H1 (cell line): ENCODE measurements around the gene MLPH. TPM values are rescaled to one million over a fixed set of nuclear protein-coding genes. Genes with fewer than 3 reads are reported as not detected.

ENCODE experiments used
- CTCF ChIA-PET: fragments of 300-600 bp; sonication (Branson Sonifier 250); formaldehyde crosslinking; loops from one replicate; lab custom pipeline; 2021; ENCODE audit not compliant: partially characterized antibody; lab: Charles Lee
- POLR2A ChIA-PET: fragments of 300-600 bp; sonication (Branson Sonifier 250); formaldehyde crosslinking; loops from one replicate; lab custom pipeline; 2021; ENCODE audit warnings: inconsistent platforms; ENCODE audit not compliant: partially characterized antibody; lab: Charles Lee
- DNase-seq, 2 experiments: peaks; one replicate each; pipeline versions ENCODE4 v3.0.0 to v3.0.0-alpha.2; 2010 to 2022; ENCODE audit warnings: low spot score in 2 of 2, low read depth in 1 of 2, mixed read lengths in 1 of 2
- FAIRE-seq: peaks from 2 replicates; lab custom pipeline; 2011; peaks lifted over from hg19 to GRCh38; lab: Jason Lieb, UNC
- H2AFZ ChIP-seq: 2 replicates; pipeline ENCODE4 v1.8.1; 2012; ENCODE audit warnings: low read length, inconsistent platforms
- H2AK5ac ChIP-seq: 2 replicates; pipeline ENCODE4 v1.6.1; 2013; ENCODE audit warnings: low read depth, low read length
- H2BK120ac ChIP-seq: replicated peaks from 2 replicates; pipeline ENCODE3; 2013; ENCODE audit warnings: low read depth, low read length, inconsistent platforms
- H2BK12ac ChIP-seq: 2 replicates; pipeline ENCODE4 v1.6.1; 2013; ENCODE audit warnings: low read depth, low read length
- H2BK15ac ChIP-seq: 2 replicates; pipeline ENCODE4 v1.6.1; 2013; ENCODE audit warnings: low read length
- H2BK20ac ChIP-seq: 2 replicates; pipeline ENCODE4 v1.6.1; 2013; ENCODE audit warnings: low read length
- H2BK5ac ChIP-seq: 2 replicates; pipeline ENCODE4 v1.6.1; 2013; ENCODE audit warnings: low read depth, low read length
- H3K14ac ChIP-seq: 2 replicates; pipeline ENCODE4 v1.6.1; 2013; ENCODE audit warnings: inconsistent platforms; ENCODE audit not compliant: insufficient read length
- H3K18ac ChIP-seq: 2 replicates; pipeline ENCODE4 v1.6.1; 2013; ENCODE audit warnings: low read length; ENCODE audit errors: extremely low read depth
- H3K23ac ChIP-seq: 2 replicates; pipeline ENCODE4 v1.6.1; 2013; ENCODE audit warnings: inconsistent platforms; ENCODE audit not compliant: insufficient read length
- H3K23me2 ChIP-seq: 2 replicates; pipeline ENCODE4 v1.6.1; 2013; ENCODE audit warnings: low read depth, low read length
- H3K27ac ChIP-seq: 2 replicates; pipeline ENCODE4 v1.6.1; 2011; ENCODE audit warnings: low read depth, low read length, inconsistent platforms
- H3K27me3 ChIP-seq, 4 experiments: replicated peaks in 1 of 4; 1 replicate in 1 of 4; 2 replicates in 3 of 4; pipeline versions ENCODE4 v1.6.1 to v1.8.1; 2011 to 2013; ENCODE audit warnings: low read length in 3 of 4, mild to moderate bottlenecking in 3 of 4, inconsistent platforms in 2 of 4, mixed read lengths in 2 of 4, moderate library complexity in 1 of 4; ENCODE audit not compliant: control insufficient read depth in 3 of 4, insufficient read depth in 3 of 4; ENCODE audit errors: extremely low read depth in 1 of 4
- H3K36me3 ChIP-seq, 4 experiments: 2 replicates each; pipeline versions ENCODE4 v1.6.1 to v1.8.1; 2011 to 2013; ENCODE audit warnings: mild to moderate bottlenecking in 4 of 4, low read length in 3 of 4, moderate library complexity in 2 of 4, control low read depth in 1 of 4, inconsistent platforms in 1 of 4; ENCODE audit not compliant: insufficient read depth in 4 of 4, control insufficient read depth in 2 of 4
- H3K4ac ChIP-seq: replicated peaks from 2 replicates; pipeline ENCODE3; 2013; ENCODE audit warnings: low read length, low read depth, mixed read lengths, inconsistent platforms; ENCODE audit not compliant: insufficient read length
- H3K4me1 ChIP-seq, 4 experiments: replicated peaks in 1 of 4; 1 replicate in 1 of 4; 2 replicates in 3 of 4; pipeline versions ENCODE4 v1.6.1 to v1.8.1; 2011 to 2013; ENCODE audit warnings: low read length in 3 of 4, inconsistent platforms in 2 of 4, mixed read lengths in 1 of 4; ENCODE audit not compliant: insufficient read depth in 4 of 4, control insufficient read depth in 3 of 4
- H3K4me2 ChIP-seq, 2 experiments: 2 replicates each; pipeline versions ENCODE4 v1.6.1 to v1.8.1; 2011 to 2013; ENCODE audit warnings: low read depth in 2 of 2, low read length in 2 of 2, control low read depth in 1 of 2, inconsistent platforms in 1 of 2, mild to moderate bottlenecking in 1 of 2; ENCODE audit not compliant: insufficient read depth in 1 of 2
- H3K4me3 ChIP-seq, 4 experiments: fragments of 200-600, 300-600 bp in 1 of 4; sonication (generic), shearing (Covaris generic), sonication (Bioruptor Twin) in 1 of 4; 2 replicates each; pipeline versions ENCODE4 v1.5.1 to v1.8.1; 2011 to 2016; ENCODE audit warnings: low read length in 4 of 4, low read depth in 3 of 4, control low read depth in 2 of 4, inconsistent platforms in 2 of 4, mild to moderate bottlenecking in 2 of 4, mixed read lengths in 1 of 4, moderate library complexity in 1 of 4; ENCODE audit not compliant: insufficient read depth in 2 of 4; ENCODE audit errors: extremely low read depth in 1 of 4
- H3K56ac ChIP-seq: replicated peaks from 2 replicates; pipeline ENCODE3; 2013; ENCODE audit warnings: low read depth, mild to moderate bottlenecking, mixed read lengths, low read length, inconsistent platforms; ENCODE audit not compliant: insufficient read length
- H3K79me1 ChIP-seq: 2 replicates; pipeline ENCODE4 v1.6.1; 2013; ENCODE audit warnings: low read depth, low read length, control low read depth
- H3K79me2 ChIP-seq, 2 experiments: 2 replicates each; pipeline versions ENCODE4 v1.6.1 to v1.8.1; 2012 to 2013; ENCODE audit warnings: low read length in 2 of 2, mild to moderate bottlenecking in 2 of 2, inconsistent platforms in 1 of 2; ENCODE audit not compliant: insufficient read depth in 2 of 2, control insufficient read depth in 1 of 2
- H3K9ac ChIP-seq, 4 experiments: replicated peaks in 1 of 4; 1 replicate in 1 of 4; 2 replicates in 3 of 4; pipeline versions ENCODE4 v1.6.1 to v1.8.1; 2011 to 2013; ENCODE audit warnings: low read depth in 3 of 4, low read length in 3 of 4, control low read depth in 2 of 4, mild to moderate bottlenecking in 2 of 4, moderate library complexity in 2 of 4, inconsistent platforms in 1 of 4; ENCODE audit errors: extremely low read depth in 1 of 4
- H3K9me3 ChIP-seq, 2 experiments: 2 replicates each; pipeline versions ENCODE4 v1.6.1 to v1.8.1; 2012 to 2013; ENCODE audit warnings: mild to moderate bottlenecking in 2 of 2, moderate library complexity in 2 of 2, control low read depth in 1 of 2, inconsistent platforms in 1 of 2, low read depth in 1 of 2, low read length in 1 of 2, mixed read lengths in 1 of 2; ENCODE audit not compliant: insufficient read depth in 2 of 2
- H4K20me1 ChIP-seq, 2 experiments: replicated peaks in 1 of 2; 2 replicates each; pipeline versions ENCODE3 to v1.8.1; 2011 to 2013; ENCODE audit warnings: inconsistent platforms in 2 of 2, low read length in 2 of 2, mild to moderate bottlenecking in 1 of 2; ENCODE audit not compliant: insufficient read depth in 2 of 2, control insufficient read depth in 1 of 2
- H4K5ac ChIP-seq: 2 replicates; pipeline ENCODE4 v1.6.1; 2013; ENCODE audit warnings: low read length, low read depth, mixed read lengths, inconsistent platforms; ENCODE audit not compliant: insufficient read length
- H4K8ac ChIP-seq: 2 replicates; pipeline ENCODE4 v1.8.0; 2013; ENCODE audit warnings: mild to moderate bottlenecking, moderate library complexity, low read length, inconsistent platforms; ENCODE audit not compliant: insufficient read depth; ENCODE audit errors: extremely low read depth
- H4K91ac ChIP-seq: replicated peaks from 2 replicates; pipeline ENCODE3; 2013; ENCODE audit warnings: low read length, mixed read lengths, inconsistent platforms; ENCODE audit not compliant: insufficient read length
- ASH2L ChIP-seq: fragments of 200-600, 300-600 bp; sonication (generic); IDR thresholded peaks from one replicate; pipeline ENCODE4 v1.7.1; 2017; ENCODE audit warnings: low read length
- BCL11A ChIP-seq, 2 experiments: IDR thresholded peaks; one replicate each; pipeline ENCODE4 v1.6.1; 2011; ENCODE audit warnings: low read depth in 2 of 2, low read length in 2 of 2, mild to moderate bottlenecking in 2 of 2
- CBX5 ChIP-seq: fragments of 300-800, 300-1000 bp; sonication (generic); IDR thresholded peaks from 2 replicates; pipeline ENCODE4 v1.7.1; 2016; ENCODE audit warnings: antibody characterized with exemption, low read length, low read depth
- CTCF ChIP-seq, 3 experiments: IDR thresholded peaks; 1 replicate in 2 of 3; 2 replicates in 1 of 3; pipeline versions ENCODE4 v1.5.1 to v1.6.1; 2011; ENCODE audit warnings: low read length in 3 of 3, mild to moderate bottlenecking in 3 of 3, inconsistent platforms in 2 of 3, low read depth in 1 of 3, moderate library complexity in 1 of 3; ENCODE audit not compliant: insufficient read depth in 1 of 3; ENCODE audit errors: control extremely low read depth in 1 of 3
- EZH2 ChIP-seq: fragments of 200-600 bp; sonication (generic); IDR thresholded peaks from 2 replicates; pipeline ENCODE4 v1.7.1; 2012; ENCODE audit warnings: low read depth, mild to moderate bottlenecking, moderate library complexity, low read length, inconsistent platforms; ENCODE audit not compliant: severe bottlenecking
- JUN ChIP-seq: IDR thresholded peaks from 2 replicates; pipeline ENCODE4 v1.6.1; 2011; ENCODE audit warnings: low read depth, mild to moderate bottlenecking, improper control_type of control experiment, low read length
- SP1 ChIP-seq: IDR thresholded peaks from 2 replicates; pipeline ENCODE4 v1.6.1; 2011; ENCODE audit warnings: low read depth, low read length
- WGBS, 2 experiments: shearing (Covaris generic) in 1 of 2; methylation state at CpG; one replicate each; pipeline versions ENCODE4 v1.1.6 to v1.1.7; 2013 to 2015; ENCODE audit warnings: low lambda C conversion rate in 2 of 2, mixed read lengths in 2 of 2, inconsistent platforms in 1 of 2, low coverage in 1 of 2, missing lambda C conversion rate in 1 of 2; ENCODE audit not compliant: insufficient replicate concordance in 2 of 2, insufficient coverage in 1 of 2, insufficient read length in 1 of 2; ENCODE audit errors: extremely low coverage in 1 of 2, missing lambda C conversion rate in 1 of 2; 5-methylcytosine and 5-hydroxymethylcytosine counted together
- polyA plus RNA-seq, 7 experiments: library from polyadenylated mRNA; depleted of rRNA in 3 of 7; stranded (reverse) in 5 of 7; unstranded in 2 of 7; fragments of >200 nt in 5 of 7; fragments of 200-250 nt in 2 of 7; gene quantifications; 1 replicate in 5 of 7; 2 replicates in 1 of 7; 4 replicates in 1 of 7; pipeline versions ENCODE4 v1.2.1 to v1.2.3, GENCODE V29; 2011 to 2013; ENCODE audit warnings: missing spikeins in 2 of 7, mixed read lengths in 2 of 7
- total RNA-seq: library from RNA; stranded (reverse); fragmentation: NEBNext Ultra II Directional; extraction: Animal tissue kit (Norgen Biotek cat#: 25700); gene quantifications from 2 replicates; pipeline ENCODE4 v1.2.1, GENCODE V29; 2021

Gene MLPH
- total and polyA plus RNA-seq, 2 of the 8 experiments (the other 6 are each of a cell fraction or from before 2014, with no cell fraction given), result 12.7 to 17.0 TPM

GRCh38 chr2:237447496-237447895 lies 39.6 kb upstream of the MLPH start:
- H3K23me2 ChIP-seq, result no peaks in the 10 kb centered on the region
- no peak overlapping the region for H3K4me3 ChIP-seq
- no peak overlapping the region for H2AFZ ChIP-seq
- no peaks in the 10 kb centered on the region for H3K9me3 ChIP-seq
- ChIA-PET POLR2A (no interaction called here), CTCF (interaction anchor here (1.1 kb wide), 1 partner anchor 24 kb away, joined by 6 read pairs; no protein-coding TSS in a partner anchor)
- H3K18ac ChIP-seq, result no peak overlapping the region
- no peak overlapping the region for H4K91ac ChIP-seq
- H2BK12ac ChIP-seq, result no peak overlapping the region
- no peak overlapping the region for H3K9ac ChIP-seq
- no peak overlapping the region for H2BK5ac ChIP-seq
- no peak overlapping the region for H2BK15ac ChIP-seq
- TF ChIP-seq CTCF (IDR thresholded peaks at IDR 0.05; ENCODE audit: control extremely low read depth in 1 of 3, insufficient read depth in 1 of 3, low read depth in 1 of 3, low read length in 3 of 3), result no peak
- no peak for TF ChIP-seq CBX5
- TF ChIP-seq JUN, result no peak
- no peak for TF ChIP-seq SP1
- no peak for TF ChIP-seq EZH2
- TF ChIP-seq BCL11A (IDR thresholded peaks at IDR 0.05; ENCODE audit: low read depth in 2 of 2, low read length in 2 of 2), result no peak
- no peak for TF ChIP-seq ASH2L
- H3K4ac ChIP-seq, result no peak overlapping the region
- no peak overlapping the region for H3K14ac ChIP-seq
- no peak overlapping the region for H2BK20ac ChIP-seq
- H3K36me3 ChIP-seq, result no peaks in the 10 kb centered on the region
- no peak overlapping the region for H4K8ac ChIP-seq
- no peak overlapping the region for H3K56ac ChIP-seq
- 89% methylated on average over 11 of the region's 11 CpGs; no CpG with 5 or more reads in 1 of the 2 experiments for WGBS, 2 experiments
- H3K4me1 ChIP-seq, result peaks cover 0 to 6% (median 4%) of the 10 kb centered on the region in 4 experiments; a peak in 4 of 7 replicates
- no peak overlapping the region for H3K23ac ChIP-seq
- no peak for FAIRE-seq
- no peak overlapping the region for H3K27ac ChIP-seq
- no peak for DNase-seq
- H3K79me1 ChIP-seq, result no peaks in the 10 kb centered on the region
- no peak overlapping the region for H2BK120ac ChIP-seq
- H3K79me2 ChIP-seq, result no peaks in the 10 kb centered on the region
- 0 out of 7 replicates have a peak, but pooled peaks cover 0 to 2% (median 0%) of the 10 kb centered on the region in 4 experiments for H3K27me3 ChIP-seq
- no peak overlapping the region for H2AK5ac ChIP-seq
- no peak overlapping the region for H4K5ac ChIP-seq
- H3K4me2 ChIP-seq, result no peak overlapping the region
- no peaks in the 10 kb centered on the region for H4K20me1 ChIP-seq
